ENCODE data around the gene PRKCE. TPM values are rescaled to one million over a fixed set of nuclear protein-coding genes. Genes with fewer than 3 reads are reported as not detected.

PRKCE gene
- total and polyA plus RNA-seq, 2 donors (not counting 3 experiments of a cell fraction or from before 2014, with no cell fraction given): 27.9 to 33.9 TPM

DNA sequence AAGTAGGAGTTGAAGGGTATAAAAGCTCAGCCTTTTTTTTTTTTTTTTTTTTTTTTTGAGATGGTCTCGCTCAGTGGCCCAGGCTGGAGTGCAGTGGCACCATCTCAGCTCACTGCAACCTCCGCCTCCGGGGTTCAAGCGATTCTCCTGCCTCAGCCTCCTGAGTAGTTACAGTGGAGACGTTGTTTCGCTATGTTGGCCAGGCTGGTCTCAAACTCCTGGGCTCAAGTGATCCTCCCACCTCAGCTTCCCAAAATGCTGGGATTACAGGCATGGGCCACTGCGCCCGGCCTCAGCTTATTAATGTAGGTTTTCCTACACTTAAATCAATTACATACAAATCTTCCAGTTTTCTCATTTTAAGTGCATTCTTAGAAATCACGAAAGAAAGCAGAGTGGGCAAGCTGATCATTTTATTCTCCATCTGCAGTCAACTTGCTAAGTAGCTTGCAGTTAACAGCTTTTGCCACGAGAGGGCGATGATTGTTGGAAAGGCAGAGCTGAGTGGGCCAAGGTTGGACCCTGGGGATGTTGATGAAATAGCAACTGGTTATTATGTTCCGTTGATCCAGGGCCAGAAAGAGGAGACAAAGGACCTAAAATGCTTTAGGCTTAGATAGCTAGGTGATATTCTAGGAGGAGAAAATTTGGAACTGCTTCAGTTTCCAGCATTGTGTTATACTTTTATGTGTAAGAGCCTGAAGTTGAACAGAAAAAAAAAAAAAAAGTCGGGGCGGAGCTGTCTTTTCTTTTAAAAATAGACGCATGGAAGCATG is 411.4 kb downstream of the PRKCE start:
- Histone ChIP-seq H3K27ac (ENCODE audit: insufficient read depth, low read depth, low read length) (peak overlapping the region; percentile 10), H3K4me2 (ENCODE audit: insufficient read depth, low read length) (peak overlapping the region; percentile 7), H3K27me3 (ENCODE audit: control insufficient read depth in 2 of 2, insufficient read depth in 2 of 2, low read length in 2 of 2) (no peaks in the 10 kb centered on the region), H3K9me1 (replicated peaks; ENCODE audit: control insufficient read depth, extremely low read depth, insufficient read depth, low read length) (no peaks in the 10 kb centered on the region), H3K4me1 (ENCODE audit: control insufficient read depth, extremely low read depth, insufficient read depth, low read length) (peaks cover 38% of the 10 kb centered on the region), H2AFZ (ENCODE audit: low read depth, low read length) (peak overlapping the region; percentile 14), H3K4me3 (replicated peaks in 1 of 3; ENCODE audit: insufficient read depth in 1 of 3, low read depth in 1 of 3, low read length in 3 of 3) (no peak overlapping the region), H3K9ac (replicated peaks; ENCODE audit: extremely low read depth, insufficient read depth, low read length) (peak overlapping the region; percentile 17), H4K20me1 (replicated peaks; ENCODE audit: control insufficient read depth, extremely low read depth, insufficient read depth, low read length) (no peaks in the 10 kb centered on the region), H3K36me3 (ENCODE audit: control insufficient read depth in 2 of 2, extremely low read depth in 1 of 2, insufficient read depth in 2 of 2, low read length in 2 of 2) (no peaks in the 10 kb centered on the region), H3K9me3 (replicated peaks; ENCODE audit: control insufficient read depth, insufficient read depth, low read length) (no peaks in the 10 kb centered on the region), H3K79me2 (ENCODE audit: control insufficient read depth, insufficient read depth, low read length) (no peaks in the 10 kb centered on the region)
- CTCF ChIA-PET: interaction anchor here (0.6 to 2.8 kb wide), 83 partner anchors 9 to 397 kb away, joined by 3 to 44 read pairs (median 6); partner anchors contain the start of gene EPAS1
- no TSS peak for BruUV-seq (replicated peaks)
- peak; percentile 91 for DNase-seq (ENCODE audit: low read depth, low spot score)
- intact Hi-C loops (cut with micrococcal nuclease): loop anchor here (1.0 to 2.0 kb wide), 8 partner anchors 34 to 302 kb away; no protein-coding TSS in a partner anchor
- POLR2A ChIA-PET: interaction anchor here (0.7 to 1.7 kb wide), 2 partner anchors 125 to 234 kb away, joined by 4 to 19 read pairs; partner anchors contain the start of gene EPAS1
- TF ChIP-seq, protein P1, sequence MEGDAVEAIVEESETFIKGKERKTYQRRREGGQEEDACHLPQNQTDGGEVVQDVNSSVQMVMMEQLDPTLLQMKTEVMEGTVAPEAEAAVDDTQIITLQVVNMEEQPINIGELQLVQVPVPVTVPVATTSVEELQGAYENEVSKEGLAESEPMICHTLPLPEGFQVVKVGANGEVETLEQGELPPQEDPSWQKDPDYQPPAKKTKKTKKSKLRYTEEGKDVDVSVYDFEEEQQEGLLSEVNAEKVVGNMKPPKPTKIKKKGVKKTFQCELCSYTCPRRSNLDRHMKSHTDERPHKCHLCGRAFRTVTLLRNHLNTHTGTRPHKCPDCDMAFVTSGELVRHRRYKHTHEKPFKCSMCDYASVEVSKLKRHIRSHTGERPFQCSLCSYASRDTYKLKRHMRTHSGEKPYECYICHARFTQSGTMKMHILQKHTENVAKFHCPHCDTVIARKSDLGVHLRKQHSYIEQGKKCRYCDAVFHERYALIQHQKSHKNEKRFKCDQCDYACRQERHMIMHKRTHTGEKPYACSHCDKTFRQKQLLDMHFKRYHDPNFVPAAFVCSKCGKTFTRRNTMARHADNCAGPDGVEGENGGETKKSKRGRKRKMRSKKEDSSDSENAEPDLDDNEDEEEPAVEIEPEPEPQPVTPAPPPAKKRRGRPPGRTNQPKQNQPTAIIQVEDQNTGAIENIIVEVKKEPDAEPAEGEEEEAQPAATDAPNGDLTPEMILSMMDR (IDR thresholded peaks at IDR 0.05; ENCODE audit: extremely low read depth in 1 of 2, insufficient read depth in 1 of 2, low read depth in 1 of 2, low read length in 2 of 2): peak; percentile 83 to 93
- TF ChIP-seq JUN (IDR thresholded peaks at IDR 0.05; ENCODE audit: borderline replicate concordance, insufficient read depth, insufficient read length, low read depth) (no peak), POLR2A (IDR thresholded peaks at IDR 0.05; ENCODE audit: low read depth, low read length) (no peak), FOS (IDR thresholded peaks at IDR 0.05; ENCODE audit: borderline replicate concordance, insufficient read depth, low read length) (no peak)
- TF ChIP-seq, protein P2, sequence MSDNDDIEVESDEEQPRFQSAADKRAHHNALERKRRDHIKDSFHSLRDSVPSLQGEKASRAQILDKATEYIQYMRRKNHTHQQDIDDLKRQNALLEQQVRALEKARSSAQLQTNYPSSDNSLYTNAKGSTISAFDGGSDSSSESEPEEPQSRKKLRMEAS (IDR thresholded peaks at IDR 0.05; ENCODE audit: insufficient read depth, insufficient read length): no peak
- dilution Hi-C loops (cut with MboI; ENCODE audit: extremely low pct_ligation_motif_present, low sequenced_read_pairs): no loop called here
- FAIRE-seq: peak; percentile 85
